Stomach (tissue), 9 donors: ENCODE data around the gene MATN1. TPM values are rescaled to one million over a fixed set of nuclear protein-coding genes. Genes with fewer than 3 reads are reported as not detected.

ENCODE experiments used
- DNase-seq, 2 donors: peaks; one replicate each; pipeline versions ENCODE4 v3.0.0 to v3.0.0-alpha.2; 2013 to 2019
- H3K27ac ChIP-seq, 5 donors: fragments of 200-600 bp in 4 of 5; sonication (generic) in 4 of 5; one replicate each; pipeline ENCODE4 v1.5.1; 2013 to 2019; ENCODE audit warnings: mild to moderate bottlenecking in 1 of 5, moderate library complexity in 1 of 5
- H3K27me3 ChIP-seq, 3 donors: fragments of 200-600 bp; sonication (generic); one replicate each; pipeline ENCODE4 v1.5.1; 2017 to 2019; ENCODE audit warnings: mixed run types in 1 of 3
- H3K36me3 ChIP-seq, 4 donors: fragments of 200-600 bp; sonication (generic); 1 replicate in 3 of 4; 2 replicates in 1 of 4; pipeline ENCODE4 v1.5.1; 2016 to 2019
- H3K4me1 ChIP-seq, 4 donors: fragments of 200-600 bp; sonication (generic); one replicate each; pipeline ENCODE4 v1.5.1; 2016 to 2019
- H3K4me3 ChIP-seq, 4 donors: fragments of 200-600 bp; sonication (generic) in 3 of 4; one replicate each; pipeline ENCODE4 v1.5.1; 2016 to 2019; ENCODE audit warnings: mild to moderate bottlenecking in 1 of 4
- H3K9me3 ChIP-seq, 4 donors: fragments of 200-600 bp; sonication (generic); one replicate each; pipeline ENCODE4 v1.5.1; 2016 to 2019
- EP300 ChIP-seq: sonication (generic); formaldehyde crosslinking; IDR thresholded peaks from one replicate; pipeline ENCODE4 v1.6.1; 2017; ENCODE audit warnings: antibody characterized with exemption
- POLR2A ChIP-seq, 4 donors: fragments of 450-650 bp; IDR thresholded peaks; one replicate each; pipeline ENCODE4 v1.6.1; 2016; ENCODE audit warnings: antibody characterized with exemption in 4 of 4, control low read depth in 2 of 4, mild to moderate bottlenecking in 1 of 4, moderate library complexity in 1 of 4
- POLR2AphosphoS5 ChIP-seq, 3 donors: sonication (generic); formaldehyde crosslinking; IDR thresholded peaks; one replicate each; pipeline ENCODE4 v1.6.1; 2016; ENCODE audit warnings: antibody characterized with exemption in 3 of 3
- WGBS, 5 donors: extraction: QIAGEN DNeasy Blood & Tissue Kit in 3 of 5; methylation state at CpG; one replicate each; pipeline versions ENCODE4 v1.1.5 to v1.1.7; 2013 to 2018; 5-methylcytosine and 5-hydroxymethylcytosine counted together
- intact Hi-C: fragments of 100-400 bp; cut with DNase I; formaldehyde crosslinking; loops from one replicate; pipeline ENCODE4 v1.15.1; 2023; ENCODE audit warnings: low total_unique reads
- polyA plus RNA-seq, 3 donors: library from polyadenylated mRNA; stranded (reverse); fragments of 200-250 nt; gene quantifications; one replicate each; pipeline ENCODE4 v1.2.3, GENCODE V29; 2013
- total RNA-seq, 5 donors: library from RNA; depleted of rRNA; stranded (reverse); fragments of >200 nt; gene quantifications; one replicate each; pipeline versions ENCODE4 v1.1.0 to v1.2.3, GENCODE V29; 2014 to 2016
- TF ChIP-seq, protein P1 (sequence below), 7 experiments: fragments of 450-650 bp in 4 of 7; fragments of 200-600 bp in 3 of 7; sonication (generic) in 3 of 7; IDR thresholded peaks; one replicate each; pipeline ENCODE4 v1.5.1; 2016 to 2019; ENCODE audit warnings: antibody characterized with exemption in 7 of 7, control low read depth in 2 of 7, mild to moderate bottlenecking in 1 of 7
- donor health status: healthy with polysubstance abuse.
- donor health status: Bipolar disorder and iron deficiency.
- donor health status: healthy.

MATN1 gene
- total and polyA plus RNA-seq, 8 donors: 1.7 TPM; not detected in 7

DNA sequence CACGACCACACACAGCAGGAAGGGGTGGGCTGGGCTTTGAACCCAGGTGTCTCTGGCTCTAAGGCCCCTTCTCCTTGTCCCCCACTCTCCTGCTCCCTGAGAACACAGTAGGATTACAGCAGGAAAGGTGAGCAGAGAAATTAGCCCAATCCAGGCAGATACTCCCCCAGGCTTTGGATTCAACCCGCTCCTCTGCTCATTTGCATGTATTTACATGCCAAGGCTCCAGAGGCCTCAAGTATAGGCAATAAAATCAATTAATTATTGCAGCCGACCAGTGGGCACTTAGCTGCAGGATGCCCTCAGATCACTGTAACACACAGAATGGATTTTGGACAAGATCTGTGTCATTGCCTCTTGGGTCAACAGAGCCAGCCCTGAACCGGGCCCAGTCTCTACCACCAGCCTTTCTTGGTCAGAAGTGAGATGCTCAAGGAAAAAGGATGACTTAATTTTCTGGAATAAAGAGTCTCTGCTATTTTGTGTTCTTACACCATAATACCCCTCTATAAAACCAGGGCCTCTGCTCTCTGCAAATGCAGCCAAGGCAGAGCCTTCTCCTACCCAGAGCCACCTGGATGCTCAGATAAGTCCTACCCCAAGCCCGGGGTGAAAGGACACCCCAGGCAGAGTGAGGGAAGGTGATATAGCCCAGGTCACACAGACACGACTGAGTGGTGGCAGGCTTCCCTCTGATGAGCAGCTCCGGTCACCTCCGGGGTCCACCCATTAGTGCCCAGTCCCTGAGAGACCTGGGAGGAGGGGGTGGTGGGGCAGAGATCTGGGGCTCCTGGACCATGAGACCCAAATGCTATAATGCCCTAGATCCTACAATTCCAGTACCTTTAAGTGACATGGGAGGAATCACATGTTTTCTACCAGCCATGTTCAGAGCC is 28.9 kb downstream of the MATN1 start:
- no peaks in the 10 kb centered on the region for H3K4me1 ChIP-seq
- no peak overlapping the region for H3K27ac ChIP-seq
- peaks cover 0 to 30% (median 0%) of the 10 kb centered on the region in 3 donors for H3K27me3 ChIP-seq
- intact Hi-C loops: no loop called here
- no peak overlapping the region for H3K4me3 ChIP-seq
- no peak for DNase-seq
- TF ChIP-seq, protein P1, sequence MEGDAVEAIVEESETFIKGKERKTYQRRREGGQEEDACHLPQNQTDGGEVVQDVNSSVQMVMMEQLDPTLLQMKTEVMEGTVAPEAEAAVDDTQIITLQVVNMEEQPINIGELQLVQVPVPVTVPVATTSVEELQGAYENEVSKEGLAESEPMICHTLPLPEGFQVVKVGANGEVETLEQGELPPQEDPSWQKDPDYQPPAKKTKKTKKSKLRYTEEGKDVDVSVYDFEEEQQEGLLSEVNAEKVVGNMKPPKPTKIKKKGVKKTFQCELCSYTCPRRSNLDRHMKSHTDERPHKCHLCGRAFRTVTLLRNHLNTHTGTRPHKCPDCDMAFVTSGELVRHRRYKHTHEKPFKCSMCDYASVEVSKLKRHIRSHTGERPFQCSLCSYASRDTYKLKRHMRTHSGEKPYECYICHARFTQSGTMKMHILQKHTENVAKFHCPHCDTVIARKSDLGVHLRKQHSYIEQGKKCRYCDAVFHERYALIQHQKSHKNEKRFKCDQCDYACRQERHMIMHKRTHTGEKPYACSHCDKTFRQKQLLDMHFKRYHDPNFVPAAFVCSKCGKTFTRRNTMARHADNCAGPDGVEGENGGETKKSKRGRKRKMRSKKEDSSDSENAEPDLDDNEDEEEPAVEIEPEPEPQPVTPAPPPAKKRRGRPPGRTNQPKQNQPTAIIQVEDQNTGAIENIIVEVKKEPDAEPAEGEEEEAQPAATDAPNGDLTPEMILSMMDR (IDR thresholded peaks at IDR 0.05): no peak
- TF ChIP-seq POLR2AphosphoS5 (IDR thresholded peaks at IDR 0.05): no peak
- no peak for TF ChIP-seq EP300
- TF ChIP-seq POLR2A (IDR thresholded peaks at IDR 0.05): no peak
- no peaks in the 10 kb centered on the region for H3K9me3 ChIP-seq
- WGBS, 5 donors: 61 to 71% (median 69%) methylated on average over 8 of the region's 8 CpGs
- no peaks in the 10 kb centered on the region for H3K36me3 ChIP-seq

GRCh38 chr1:30693822-30694221 is 29.6 kb downstream of the MATN1 start:
- Histone ChIP-seq H3K4me1 (no peaks in the 10 kb centered on the region), H3K27me3 (peaks cover 0 to 36% (median 0%) of the 10 kb centered on the region in 3 donors), H3K36me3 (no peaks in the 10 kb centered on the region), H3K4me3 (no peak overlapping the region), H3K27ac (no peak overlapping the region), H3K9me3 (no peaks in the 10 kb centered on the region)
- 50 to 83% (median 78%) methylated on average over 5 of the region's 5 CpGs for WGBS, 5 donors
- TF ChIP-seq EP300: no peak
- TF ChIP-seq, protein P1 (IDR thresholded peaks at IDR 0.05): no peak
- TF ChIP-seq POLR2AphosphoS5 (IDR thresholded peaks at IDR 0.05): no peak
- no peak for TF ChIP-seq POLR2A (IDR thresholded peaks at IDR 0.05)
- no peak for DNase-seq
- intact Hi-C loops: no loop called here

DNA sequence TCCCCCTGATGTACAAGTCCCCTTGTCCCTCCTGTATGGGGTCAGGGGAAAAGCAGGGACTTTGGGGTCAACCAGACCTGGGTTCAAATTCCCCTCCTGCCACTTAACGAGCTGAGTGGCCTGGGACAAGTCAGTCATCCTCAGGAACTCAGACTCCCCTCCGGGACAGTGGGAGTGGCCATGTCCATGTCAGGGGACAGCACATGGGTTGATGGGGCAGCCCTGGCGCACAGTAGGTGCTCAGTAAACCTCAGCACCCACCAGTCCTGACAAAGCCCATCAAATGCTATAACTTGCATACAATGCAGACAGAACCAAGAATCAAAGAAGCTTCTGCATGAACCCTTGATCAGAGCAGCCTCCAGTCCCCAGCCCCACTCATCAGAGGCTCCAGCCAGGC is 30.0 kb downstream of the MATN1 start:
- intact Hi-C loops: no loop called here
- no peak overlapping the region for H3K4me3 ChIP-seq
- TF ChIP-seq EP300 (no peak), POLR2AphosphoS5 (IDR thresholded peaks at IDR 0.05) (no peak), POLR2A (IDR thresholded peaks at IDR 0.05) (no peak)
- TF ChIP-seq, protein P1 (IDR thresholded peaks at IDR 0.05): no peak

DNA sequence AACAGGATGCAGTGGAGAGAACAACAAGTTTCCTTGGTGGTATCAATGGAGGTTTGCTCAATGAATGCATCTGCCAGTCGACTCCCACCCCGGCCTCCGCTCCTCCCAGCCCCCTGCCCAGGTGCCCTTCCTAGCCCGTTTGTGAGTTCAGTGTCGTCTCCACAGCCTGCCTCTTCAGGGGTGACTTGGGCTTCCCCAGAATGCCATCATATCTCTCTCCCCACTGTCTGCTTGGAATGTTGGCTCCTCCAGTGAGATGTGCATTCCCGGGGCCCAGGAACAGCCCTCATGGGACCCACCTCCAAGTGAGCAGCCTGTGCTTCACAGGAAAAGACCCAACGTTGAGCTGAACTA is 30.5 kb downstream of the MATN1 start:
- H3K4me1 ChIP-seq: no peaks in the 10 kb centered on the region
- H3K36me3 ChIP-seq: no peaks in the 10 kb centered on the region
- H3K9me3 ChIP-seq: no peaks in the 10 kb centered on the region
- H3K27me3 ChIP-seq: peaks cover 0 to 28% (median 0%) of the 10 kb centered on the region in 3 donors
- intact Hi-C loops: no loop called here
- WGBS, 5 donors: 70 to 77% (median 74%) methylated on average over 7 of the region's 7 CpGs
- DNase-seq: no peak
- H3K4me3 ChIP-seq: no peak overlapping the region
- TF ChIP-seq POLR2A (IDR thresholded peaks at IDR 0.05) (no peak), EP300 (no peak), POLR2AphosphoS5 (IDR thresholded peaks at IDR 0.05) (no peak)
- TF ChIP-seq, protein P1 (IDR thresholded peaks at IDR 0.05): no peak
- H3K27ac ChIP-seq: no peak overlapping the region

More for the DNA sequence above, 30.0 kb downstream of the MATN1 start:
- no peaks in the 10 kb centered on the region for H3K36me3 ChIP-seq
- H3K27ac ChIP-seq: no peak overlapping the region
- DNase-seq: no peak
- H3K9me3 ChIP-seq: no peaks in the 10 kb centered on the region
- 69 to 100% (median 78%) methylated on average over 1 to 3 of the region's 3 CpGs for WGBS, 5 donors
- no peaks in the 10 kb centered on the region for H3K4me1 ChIP-seq
- H3K27me3 ChIP-seq: peaks cover 0 to 33% (median 0%) of the 10 kb centered on the region in 3 donors
